ENCODE data around the gene TMEM117. TPM values are rescaled to one million over a fixed set of nuclear protein-coding genes. Genes with fewer than 3 reads are reported as not detected.
"Not testable (repeated sequence)": the region's sequence is repeated elsewhere in the genome, so short reads cannot be mapped to it uniquely, and the experiment has no call there.

Gene TMEM117
- total and polyA plus RNA-seq, 2 donors (not counting 3 experiments of a cell fraction or from before 2014, with no cell fraction given) = 1.2 to 3.8 TPM

GRCh38 chr12:43842259-43842658 is 6.4 kb downstream of the TMEM117 start:
- Histone ChIP-seq H3K79me2 (ENCODE audit: control insufficient read depth, insufficient read depth, low read length) (no peaks in the 10 kb centered on the region), H4K20me1 (replicated peaks; ENCODE audit: control insufficient read depth, extremely low read depth, insufficient read depth, low read length) (no peaks in the 10 kb centered on the region), H3K9me3 (replicated peaks; ENCODE audit: control insufficient read depth, insufficient read depth, low read length) (no peaks in the 10 kb centered on the region), H3K4me2 (ENCODE audit: insufficient read depth, low read length) (no peak overlapping the region), H3K9ac (replicated peaks; ENCODE audit: extremely low read depth, insufficient read depth, low read length) (no peak overlapping the region), H3K27me3 (ENCODE audit: control insufficient read depth in 2 of 2, insufficient read depth in 2 of 2, low read length in 2 of 2) (no peaks in the 10 kb centered on the region), H3K4me1 (ENCODE audit: control insufficient read depth, extremely low read depth, insufficient read depth, low read length) (no peaks in the 10 kb centered on the region), H3K27ac (ENCODE audit: insufficient read depth, low read depth, low read length) (no peak overlapping the region), H3K36me3 (ENCODE audit: control insufficient read depth in 2 of 2, extremely low read depth in 1 of 2, insufficient read depth in 2 of 2, low read length in 2 of 2) (no peaks in the 10 kb centered on the region), H3K9me1 (replicated peaks; ENCODE audit: control insufficient read depth, extremely low read depth, insufficient read depth, low read length) (no peaks in the 10 kb centered on the region), H2AFZ (ENCODE audit: low read depth, low read length) (no peak overlapping the region), H3K4me3 (replicated peaks in 1 of 3; ENCODE audit: insufficient read depth in 1 of 3, low read depth in 1 of 3, low read length in 3 of 3) (no peak overlapping the region)
- CTCF ChIA-PET = no interaction called here
- no peak for TF ChIP-seq POLR2AphosphoS5 (IDR thresholded peaks at IDR 0.05; ENCODE audit: insufficient read depth, low read depth, low read length)
- TF ChIP-seq MYC (IDR thresholded peaks at IDR 0.05; ENCODE audit: low read depth, low read length) = no peak
- TF ChIP-seq CTCF (IDR thresholded peaks at IDR 0.05; ENCODE audit: extremely low read depth in 1 of 2, insufficient read depth in 1 of 2, low read depth in 1 of 2, low read length in 2 of 2) = no peak
- intact Hi-C loops (cut with micrococcal nuclease) (no loop called here), dilution Hi-C loops (cut with MboI; ENCODE audit: extremely low pct_ligation_motif_present, low sequenced_read_pairs) (no loop called here)
- no peak for DNase-seq (ENCODE audit: low read depth, low spot score)
- POLR2A ChIA-PET = no interaction called here
- no peak for FAIRE-seq
- BruUV-seq (replicated peaks) = no TSS peak

DNA sequence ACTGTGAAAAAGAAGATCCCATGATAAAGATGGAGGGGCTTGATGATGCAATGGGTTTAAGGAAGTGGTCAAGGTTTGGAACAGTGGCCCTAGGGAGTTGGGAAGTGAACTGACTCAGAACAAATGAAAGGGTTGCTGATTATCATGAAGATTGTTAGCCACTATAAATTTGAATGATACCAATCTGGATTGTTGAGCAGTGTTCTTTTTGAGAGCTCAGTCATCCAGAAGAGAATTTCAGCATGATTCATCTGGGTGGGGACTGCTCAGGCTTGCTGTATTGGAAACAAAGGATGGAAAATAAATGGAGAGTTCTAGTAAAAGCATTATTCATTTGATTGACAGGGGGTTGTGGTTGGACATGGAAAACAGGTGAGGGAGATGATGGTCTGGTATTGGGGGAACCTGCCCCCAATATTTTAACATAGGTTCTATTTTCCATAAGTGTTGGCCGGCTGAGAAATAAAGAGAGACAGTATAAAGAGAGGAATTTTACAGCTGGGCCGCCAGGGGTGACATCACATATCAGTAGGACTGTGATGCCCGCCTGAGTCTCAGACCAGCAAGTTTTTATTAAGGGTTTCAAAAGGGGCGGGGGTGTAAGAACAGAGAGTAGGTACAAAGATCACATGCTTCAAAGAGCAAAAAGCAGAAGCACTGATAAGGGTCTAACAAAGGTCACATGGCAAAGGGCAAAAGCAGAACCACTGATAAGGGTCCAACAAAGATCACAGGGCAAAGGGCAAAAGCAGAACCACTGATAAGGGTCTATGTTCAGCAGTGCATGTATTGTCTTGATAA is 11.7 kb downstream of the TMEM117 start:
- H3K27me3 ChIP-seq (ENCODE audit: control insufficient read depth in 2 of 2, insufficient read depth in 2 of 2, low read length in 2 of 2); dilution Hi-C loops (cut with MboI; ENCODE audit: extremely low pct_ligation_motif_present, low sequenced_read_pairs); H3K36me3 ChIP-seq (ENCODE audit: control insufficient read depth in 2 of 2, extremely low read depth in 1 of 2, insufficient read depth in 2 of 2, low read length in 2 of 2); H4K20me1 ChIP-seq (replicated peaks; ENCODE audit: control insufficient read depth, extremely low read depth, insufficient read depth, low read length); H3K4me1 ChIP-seq (ENCODE audit: control insufficient read depth, extremely low read depth, insufficient read depth, low read length); H3K4me3 ChIP-seq (replicated peaks in 1 of 3; ENCODE audit: insufficient read depth in 1 of 3, low read depth in 1 of 3, low read length in 3 of 3); H3K9me1 ChIP-seq (replicated peaks; ENCODE audit: control insufficient read depth, extremely low read depth, insufficient read depth, low read length); CTCF ChIA-PET; DNase-seq (ENCODE audit: low read depth, low spot score); H2AFZ ChIP-seq (ENCODE audit: low read depth, low read length); H3K9me3 ChIP-seq (replicated peaks; ENCODE audit: control insufficient read depth, insufficient read depth, low read length); POLR2A ChIA-PET; FAIRE-seq; intact Hi-C loops (cut with micrococcal nuclease); H3K9ac ChIP-seq (replicated peaks; ENCODE audit: extremely low read depth, insufficient read depth, low read length); H3K4me2 ChIP-seq (ENCODE audit: insufficient read depth, low read length); BruUV-seq (replicated peaks); H3K79me2 ChIP-seq (ENCODE audit: control insufficient read depth, insufficient read depth, low read length); H3K27ac ChIP-seq (ENCODE audit: insufficient read depth, low read depth, low read length): not testable (repeated sequence)

All from endothelial cell of umbilical vein (primary cell).